Progenitor cell of endocrine pancreas (in vitro differentiated cells): ENCODE results near the gene RBFOX2. TPM values are rescaled to one million over a fixed set of nuclear protein-coding genes. Genes with fewer than 3 reads are reported as not detected.

Source experiments
- DNase-seq: peaks from one replicate; pipeline ENCODE4 v3.0.0; 2021; ENCODE audit warnings: low spot score; ENCODE audit not compliant: unreplicated experiment
- H3K27ac Mint-ChIP-seq: 2 replicates; pipeline ENCODE4 v1.8.0; 2021; ENCODE audit warnings: mild to moderate bottlenecking, moderate library complexity, mixed read lengths
- H3K27me3 Mint-ChIP-seq: 2 replicates; pipeline ENCODE4 v1.8.0; 2021; ENCODE audit warnings: mixed read lengths
- H3K36me3 Mint-ChIP-seq: 2 replicates; pipeline ENCODE4 v1.8.0; 2022; ENCODE audit warnings: mixed read lengths; ENCODE audit not compliant: insufficient read depth
- H3K4me1 Mint-ChIP-seq: 2 replicates; pipeline ENCODE4 v1.8.0; 2021; ENCODE audit warnings: low read depth, mixed read lengths
- H3K4me3 Mint-ChIP-seq: 2 replicates; pipeline ENCODE4 v1.8.0; 2021; ENCODE audit warnings: low read depth, mild to moderate bottlenecking, moderate library complexity, mixed read lengths
- H3K9me3 Mint-ChIP-seq: 2 replicates; pipeline ENCODE4 v1.8.0; 2021; ENCODE audit warnings: low read depth, mixed read lengths
- CTCF ChIP-seq: fragments of 200-600 bp; sonication (generic); IDR thresholded peaks from one replicate; pipeline ENCODE4 v1.5.0; 2021; ENCODE audit warnings: antibody characterized with exemption, mild to moderate bottlenecking; ENCODE audit not compliant: unreplicated experiment
- total RNA-seq: library from RNA; stranded (reverse); gene quantifications from 2 replicates; pipeline ENCODE4 v1.2.1, GENCODE V29; 2021

Gene RBFOX2
- total RNA-seq, 1 donor from 2014 or later = 140 TPM

DNA sequence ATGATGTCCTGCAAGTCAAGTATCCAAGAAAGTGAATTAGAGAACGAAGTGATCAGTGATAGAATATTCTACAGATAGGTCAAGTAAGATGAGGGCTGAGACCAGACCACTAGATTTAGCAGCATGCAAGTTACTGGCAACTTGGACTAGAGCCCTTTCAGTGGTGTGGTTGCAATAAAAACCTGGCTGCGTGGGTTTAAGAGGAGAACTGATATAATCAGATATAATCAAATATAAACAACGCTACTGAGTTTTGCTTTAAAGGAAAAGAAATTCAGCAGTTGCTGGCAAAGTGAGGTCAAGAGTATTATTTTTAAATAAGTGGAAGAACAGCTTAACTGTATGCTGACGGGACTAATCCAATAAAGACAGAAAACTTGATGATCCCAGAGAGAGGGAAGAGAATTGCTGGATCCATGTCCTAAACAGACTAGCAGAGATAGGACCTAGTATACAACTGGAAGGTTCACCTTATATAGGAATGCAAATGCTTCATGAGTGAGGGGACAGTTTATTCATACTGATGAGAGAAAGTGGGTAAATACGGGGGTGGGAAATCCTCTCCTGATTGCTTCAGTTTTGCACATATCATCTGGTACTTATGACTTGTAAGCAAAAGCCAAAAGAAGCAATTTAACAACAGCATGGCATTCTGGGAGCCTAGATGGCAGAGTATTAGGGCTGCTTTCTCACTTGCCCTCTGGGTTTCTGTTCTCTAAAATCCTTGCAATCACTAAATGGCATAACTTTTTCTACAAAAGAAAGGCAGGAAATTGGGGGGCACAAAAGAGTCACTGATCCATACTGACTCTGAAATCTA is 146.2 kb downstream of the RBFOX2 start:
- Mint-ChIP-seq H3K4me1 (peaks cover 19% of the 10 kb centered on the region), H3K4me3 (no peak overlapping the region), H3K9me3 (no peaks in the 10 kb centered on the region), H3K36me3 (no peaks in the 10 kb centered on the region), H3K27me3 (no peaks in the 10 kb centered on the region), H3K27ac (no peak overlapping the region)
- DNase-seq = no peak
- no peak for TF ChIP-seq CTCF

GRCh38 chr22:35879351-35879750 is 149.3 kb downstream of the RBFOX2 start:
- no peaks in the 10 kb centered on the region for H3K27me3 Mint-ChIP-seq

GRCh38 chr22:35873426-35873825 is 155.2 kb downstream of the RBFOX2 start:
- Mint-ChIP-seq H3K27ac (no peak overlapping the region), H3K9me3 (no peaks in the 10 kb centered on the region), H3K4me3 (no peak overlapping the region), H3K27me3 (no peaks in the 10 kb centered on the region), H3K36me3 (peaks cover 2% of the 10 kb centered on the region), H3K4me1 (peaks cover 10% of the 10 kb centered on the region)
- no peak for TF ChIP-seq CTCF
- DNase-seq = no peak

More at GRCh38 chr22:35879351-35879750, 149.3 kb downstream of the RBFOX2 start:
- no peak for DNase-seq
- Mint-ChIP-seq H3K4me1 (peaks cover 19% of the 10 kb centered on the region), H3K36me3 (no peaks in the 10 kb centered on the region), H3K9me3 (no peaks in the 10 kb centered on the region), H3K4me3 (no peak overlapping the region), H3K27ac (no peak overlapping the region)
- no peak for TF ChIP-seq CTCF

DNA sequence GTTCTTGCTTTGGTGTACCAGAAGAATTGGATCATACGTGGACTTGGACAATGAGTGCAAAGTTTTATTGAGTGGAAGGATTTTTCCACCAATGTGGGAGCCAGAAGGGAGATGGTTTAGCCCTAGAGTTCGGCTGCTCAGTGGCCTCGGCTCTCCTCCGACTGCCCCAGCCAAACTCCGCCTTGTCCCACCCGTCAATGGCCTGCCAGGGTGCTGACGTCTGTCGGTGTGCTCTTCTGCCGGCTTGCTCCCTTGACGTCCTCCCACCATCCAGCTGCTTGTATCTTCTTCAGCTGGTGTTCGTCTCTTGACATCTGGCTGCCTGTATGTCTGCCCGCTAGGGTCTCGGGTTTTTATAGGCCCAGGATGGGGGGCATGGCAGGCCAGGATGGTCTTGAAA is 156.2 kb downstream of the RBFOX2 start:
- peaks cover 2% of the 10 kb centered on the region for H3K36me3 Mint-ChIP-seq
- no peak overlapping the region for H3K4me3 Mint-ChIP-seq
- DNase-seq = no peak
- peaks cover 8% of the 10 kb centered on the region for H3K4me1 Mint-ChIP-seq
- H3K27me3 Mint-ChIP-seq = no peaks in the 10 kb centered on the region
- no peak for TF ChIP-seq CTCF
- H3K27ac Mint-ChIP-seq = no peak overlapping the region
- no peaks in the 10 kb centered on the region for H3K9me3 Mint-ChIP-seq

DNA sequence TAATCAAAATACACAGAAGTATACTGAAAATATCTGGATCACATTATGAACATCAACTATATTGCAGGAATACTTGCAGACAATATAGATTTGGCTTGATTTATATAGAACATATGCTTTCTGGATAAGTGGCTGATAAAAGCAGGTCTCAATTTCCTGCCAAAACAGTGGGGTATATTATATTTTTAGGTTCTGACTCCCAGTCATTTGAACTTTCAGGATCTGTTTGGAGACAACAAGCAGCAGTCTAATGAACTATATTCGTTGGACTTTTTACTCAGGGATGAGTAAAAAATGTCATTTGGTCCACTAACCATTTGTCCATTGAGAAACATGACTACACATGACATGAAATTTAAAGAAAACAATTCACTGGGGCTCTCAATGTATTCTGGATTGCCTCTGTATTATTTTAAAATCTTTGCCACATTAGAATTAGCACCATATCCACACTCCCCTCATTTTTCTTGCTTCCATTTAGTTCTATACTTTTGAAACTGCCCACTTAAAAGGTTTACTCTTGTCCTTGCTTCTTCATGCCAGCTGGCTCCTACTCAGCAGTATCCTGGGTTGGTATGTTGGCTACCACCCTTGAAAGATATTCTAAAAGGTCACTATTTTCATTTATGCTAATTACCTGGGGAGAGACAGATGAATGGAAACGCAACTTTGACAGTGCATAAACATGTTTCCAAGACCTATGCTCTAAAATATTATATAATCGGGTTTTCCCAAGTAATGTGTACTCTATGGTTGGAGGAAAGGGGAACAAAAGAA is 157.9 kb downstream of the RBFOX2 start:
- Mint-ChIP-seq H3K27me3 (no peaks in the 10 kb centered on the region), H3K9me3 (no peaks in the 10 kb centered on the region), H3K36me3 (peaks cover 2% of the 10 kb centered on the region), H3K27ac (no peak overlapping the region), H3K4me1 (peaks cover 6% of the 10 kb centered on the region), H3K4me3 (no peak overlapping the region)
- DNase-seq = no peak
- TF ChIP-seq CTCF = no peak
